Aorta (tissue), 5 donors: ENCODE measurements around the gene ELF4. TPM values are rescaled to one million over a fixed set of nuclear protein-coding genes. Genes with fewer than 3 reads are reported as not detected.

Source experiments
- ATAC-seq: fragments of 200-7000 bp; cut with Tn5 transposase; one replicate; pipeline ENCODE4 v1.9.1; 2022; ENCODE audit warnings: moderate library complexity; ENCODE audit not compliant: low FRiP score
- DNase-seq, 2 donors: peaks; one replicate each; pipeline ENCODE4 v3.0.0-alpha.2; 2020
- H3K27ac ChIP-seq, 2 donors: one replicate each; pipeline ENCODE4 v1.5.1; 2013; ENCODE audit warnings: low read length in 2 of 2, mild to moderate bottlenecking in 2 of 2, moderate library complexity in 2 of 2, control low read depth in 1 of 2, inconsistent platforms in 1 of 2, low read depth in 1 of 2
- H3K27me3 ChIP-seq, 2 donors: one replicate each; pipeline ENCODE4 v1.6.1; 2013; ENCODE audit warnings: control low read depth in 1 of 2, low read length in 1 of 2, mild to moderate bottlenecking in 1 of 2, moderate library complexity in 1 of 2; ENCODE audit not compliant: insufficient read depth in 2 of 2, control insufficient read depth in 1 of 2
- H3K36me3 ChIP-seq, 2 donors: one replicate each; pipeline ENCODE4 v1.6.1; 2013; ENCODE audit warnings: control low read depth in 1 of 2, low read length in 1 of 2, mild to moderate bottlenecking in 1 of 2; ENCODE audit not compliant: insufficient read depth in 2 of 2, control insufficient read depth in 1 of 2
- H3K4me1 ChIP-seq, 2 donors: one replicate each; pipeline ENCODE4 v1.6.1; 2013; ENCODE audit warnings: low read length in 2 of 2, control low read depth in 1 of 2, mild to moderate bottlenecking in 1 of 2, moderate library complexity in 1 of 2; ENCODE audit not compliant: insufficient read depth in 2 of 2, control insufficient read depth in 1 of 2
- H3K4me3 ChIP-seq, 2 donors: one replicate each; pipeline ENCODE4 v1.5.1; 2013; ENCODE audit warnings: low read length in 2 of 2, control low read depth in 1 of 2, mild to moderate bottlenecking in 1 of 2
- H3K9me3 ChIP-seq: one replicate; pipeline ENCODE4 v1.6.1; 2013; ENCODE audit warnings: mild to moderate bottlenecking, low read length; ENCODE audit not compliant: control insufficient read depth
- WGBS, 2 donors: extraction: QIAGEN DNeasy Blood & Tissue Kit; methylation state at CpG; one replicate each; pipeline ENCODE4 v1.1.7; 2013; 5-methylcytosine and 5-hydroxymethylcytosine counted together
- intact Hi-C, 2 donors: fragments of 100-400 bp; cut with DNase I; formaldehyde crosslinking; loops; one replicate each; pipeline versions ENCODE4 v1.14.2 to v1.15.0; 2022
- polyA plus RNA-seq, 2 donors: library from polyadenylated mRNA; stranded (reverse); fragments of 200-250 nt; gene quantifications; one replicate each; pipeline ENCODE4 v1.2.3, GENCODE V29; 2013
- total RNA-seq, 2 donors: library from RNA; stranded (reverse); fragmentation: NEBNext Ultra II Directional; extraction: Animal tissue kit (Norgen Biotek cat#: 25700); gene quantifications; one replicate each; pipeline ENCODE4 v1.2.1, GENCODE V29; 2021
- donor health status: healthy with polysubstance abuse.
- donor health status: Bipolar disorder and iron deficiency.
- donor health status: DM: no; HTN: no; CAD: no.
- donor health status: DM: no; HTN: no; CAD: no.
- donor health status: DM: yes; HTN: yes; CAD: no.

The ELF4 gene
- total and polyA plus RNA-seq, 4 donors = 3.6 to 20.8 (median 9.5) TPM

GRCh38 chrX:130025256-130025655 is 85.0 kb downstream of the ELF4 start:
- no peak overlapping the region for H3K27ac ChIP-seq
- intact Hi-C loops = no loop called here
- no peaks in the 10 kb centered on the region for H3K9me3 ChIP-seq
- H3K27me3 ChIP-seq = no peaks in the 10 kb centered on the region
- ATAC-seq = no peak
- H3K36me3 ChIP-seq = peaks cover 0 to 7% of the 10 kb centered on the region in 2 donors
- no peak for DNase-seq
- WGBS, 2 donors = 73 to 75% methylated on average over 19 of the region's 19 CpGs
- H3K4me3 ChIP-seq = no peak overlapping the region
- no peaks in the 10 kb centered on the region for H3K4me1 ChIP-seq

DNA sequence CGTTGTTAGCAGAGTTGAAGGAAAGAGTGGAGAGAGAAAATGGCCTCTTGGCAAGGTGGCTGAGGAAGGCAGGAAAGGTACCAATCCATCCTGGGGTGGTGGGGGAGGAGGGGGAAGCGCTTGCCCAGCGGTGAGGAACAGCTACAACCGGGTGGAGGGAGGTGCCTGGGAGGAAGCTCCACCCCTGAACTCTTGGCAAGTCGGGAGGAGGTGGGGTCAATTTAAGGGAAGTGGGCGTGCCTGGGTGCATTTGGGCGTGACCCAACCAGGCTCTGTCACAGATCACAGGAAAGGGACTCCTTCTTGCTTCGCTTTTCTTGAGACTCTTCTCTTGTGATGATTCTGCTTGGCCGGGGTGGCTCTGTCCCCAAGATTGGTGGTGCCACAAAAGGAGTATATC is 86.2 kb downstream of the ELF4 start:
- DNase-seq (peak; percentile 89 to 90), ATAC-seq (peak; percentile 80)
- H3K4me1 ChIP-seq = no peaks in the 10 kb centered on the region
- no peak overlapping the region for H3K27ac ChIP-seq
- no peaks in the 10 kb centered on the region for H3K9me3 ChIP-seq
- WGBS, 2 donors = 24 to 42% methylated on average over 9 of the region's 9 CpGs
- H3K4me3 ChIP-seq = no peak overlapping the region
- peaks cover 0 to 3% of the 10 kb centered on the region in 2 donors for H3K36me3 ChIP-seq
- intact Hi-C loops = no loop called here
- H3K27me3 ChIP-seq = no peaks in the 10 kb centered on the region

DNA sequence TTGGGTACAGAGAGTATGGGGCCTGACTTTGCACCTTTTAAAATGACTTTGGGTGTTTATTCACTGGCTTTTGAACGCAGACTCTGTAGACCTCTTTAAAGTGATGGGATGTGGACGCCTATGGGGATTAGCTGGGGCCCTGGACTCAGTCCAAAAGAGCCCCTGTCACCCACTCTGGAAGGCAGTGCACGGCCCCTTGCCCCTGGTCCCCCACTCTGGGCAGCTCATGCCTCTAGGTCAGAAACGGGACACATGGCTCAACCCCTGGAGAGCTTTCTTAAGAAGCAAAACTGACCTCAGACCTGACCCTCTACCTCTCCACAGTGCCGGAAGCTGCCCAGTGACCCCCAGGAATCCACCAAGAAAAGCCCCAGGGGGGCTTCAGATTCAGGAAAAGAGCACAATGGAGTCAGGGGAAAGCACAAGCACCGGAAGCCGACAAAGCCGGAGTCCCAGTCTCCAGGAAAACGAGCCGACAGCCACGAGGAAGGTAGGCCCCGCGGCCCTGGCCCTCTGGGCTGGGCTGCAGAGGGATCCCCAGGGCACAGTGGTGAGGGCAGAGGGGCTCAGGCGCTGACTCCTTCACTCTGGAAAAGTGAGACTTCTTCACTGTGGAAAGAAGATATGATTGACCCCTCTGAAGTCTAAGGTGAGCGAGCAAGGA is 89.5 kb downstream of the ELF4 start:
- DNase-seq (peak in 1 of 2 donors; percentile 62), ATAC-seq (no peak)
- no peaks in the 10 kb centered on the region for H3K9me3 ChIP-seq
- peaks cover 0 to 2% of the 10 kb centered on the region in 2 donors for H3K36me3 ChIP-seq
- no peak overlapping the region for H3K4me3 ChIP-seq
- 71% methylated on average over 15 of the region's 15 CpGs for whole genome bisulfite sequencing, 2 donors
- H3K27me3 ChIP-seq = no peaks in the 10 kb centered on the region
- H3K27ac ChIP-seq = no peak overlapping the region
- H3K4me1 ChIP-seq = no peaks in the 10 kb centered on the region
- intact Hi-C loops = no loop called here

- Histone ChIP-seq H3K4me1 (no peaks in the 10 kb centered on the region), H3K36me3 (peaks cover 0 to 2% of the 10 kb centered on the region in 2 donors), H3K4me3 (no peak overlapping the region), H3K27me3 (no peaks in the 10 kb centered on the region), H3K27ac (no peak overlapping the region), H3K9me3 (no peaks in the 10 kb centered on the region)
- DNase-seq (no peak), ATAC-seq (no peak)
- intact Hi-C loops = no loop called here
- 65 to 85% methylated on average over 1 of the region's 1 CpG for WGBS, 2 donors
These were observed 92.2 kb downstream of the ELF4 start for GRCh38 chrX:130018143-130018542.

GRCh38 chrX:130015181-130015580 is 95.1 kb downstream of the ELF4 start:
- H3K36me3 ChIP-seq = peaks cover 0 to 3% of the 10 kb centered on the region in 2 donors
- DNase-seq (peak in 1 of 2 donors; percentile 65), ATAC-seq (no peak)
- intact Hi-C loops = no loop called here
- 87 to 91% methylated on average over 15 of the region's 15 CpGs for WGBS, 2 donors
- H3K4me1 ChIP-seq = no peaks in the 10 kb centered on the region
- no peaks in the 10 kb centered on the region for H3K27me3 ChIP-seq
- H3K4me3 ChIP-seq = no peak overlapping the region
- H3K27ac ChIP-seq = no peak overlapping the region
- no peaks in the 10 kb centered on the region for H3K9me3 ChIP-seq

Other genes with a start within 250 kb of the ELF4 start
- 10 to 100 TPM; 12.6 to 13.6 TPM for gene UTP14A, start 204.3 kb downstream of the ELF4 start, total RNA-seq
- gene UTP14A, start 204.3 kb downstream of the ELF4 start, polyA plus RNA-seq = 10 to 100 TPM in 1 of 2 donors, 1 to 10 TPM in 1; 8.1 to 12.1 TPM
- 10 to 100 TPM; 22.1 to 26.9 TPM for gene BCORL1, start 127.9 kb downstream of the ELF4 start, total RNA-seq
- 1 to 10 TPM; 2.6 to 4.4 TPM for gene BCORL1, start 127.9 kb downstream of the ELF4 start, polyA plus RNA-seq
- gene AIFM1, start 55.3 kb upstream of the ELF4 start, total RNA-seq = 10 to 100 TPM; 12.7 to 16.8 TPM
- 10 to 100 TPM; 15.7 to 17.0 TPM for gene AIFM1, start 55.3 kb upstream of the ELF4 start, polyA plus RNA-seq
- gene RAB33A, start 61.5 kb upstream of the ELF4 start, total RNA-seq = 1 to 10 TPM in 1 of 2 donors, under 1 TPM in 1; 0.69 to 1.8 TPM
- gene RAB33A, start 61.5 kb upstream of the ELF4 start, polyA plus RNA-seq = under 1 TPM; 0.64 to 0.88 TPM
- 1 to 10 TPM; 5.0 TPM for gene ZNF280C, start 158.4 kb upstream of the ELF4 start, total RNA-seq
- gene ZNF280C, start 158.4 kb upstream of the ELF4 start, polyA plus RNA-seq = under 1 TPM; 0.75 to 0.97 TPM
- 10 to 100 TPM; 10.5 to 14.7 TPM for gene SLC25A14, start 229.4 kb upstream of the ELF4 start, total RNA-seq
- gene SLC25A14, start 229.4 kb upstream of the ELF4 start, polyA plus RNA-seq = 10 to 100 TPM; 12.0 to 27.2 TPM